GM19438 (cell line): ENCODE data around the gene OR2L8.

ENCODE experiments used
- ATAC-seq: cut with Tn5 transposase; IDR thresholded peaks from one replicate; pipeline ENCODE4 v1.9.1; 2021; ENCODE audit warnings: low read depth; ENCODE audit not compliant: unreplicated experiment

Gene OR2L8

GRCh38 chr1:247966532-247967204 lies 18.0 kb downstream of the OR2L8 start:
- peak; percentile 72 for ATAC-seq

DNA sequence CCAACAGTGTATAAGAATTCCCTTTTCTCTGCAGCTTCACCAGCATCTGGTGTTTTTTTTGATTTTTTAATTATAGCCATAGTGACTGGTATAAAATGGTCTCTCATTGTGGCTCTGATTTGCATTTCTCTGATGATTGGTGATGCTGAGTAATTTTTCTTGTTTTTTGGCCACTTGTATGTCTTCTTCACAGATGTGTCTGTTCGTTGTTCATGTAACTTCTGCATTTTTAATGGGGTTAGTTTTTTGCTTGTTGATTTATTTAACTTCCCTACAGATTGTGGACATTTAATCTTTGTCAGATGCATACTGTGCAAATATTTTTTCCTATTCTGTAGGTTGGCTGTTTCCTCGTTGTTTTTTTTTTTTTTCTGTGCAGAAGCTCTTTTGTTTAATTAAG lies 44.3 kb downstream of the OR2L8 start:
- ATAC-seq = no peak

DNA sequence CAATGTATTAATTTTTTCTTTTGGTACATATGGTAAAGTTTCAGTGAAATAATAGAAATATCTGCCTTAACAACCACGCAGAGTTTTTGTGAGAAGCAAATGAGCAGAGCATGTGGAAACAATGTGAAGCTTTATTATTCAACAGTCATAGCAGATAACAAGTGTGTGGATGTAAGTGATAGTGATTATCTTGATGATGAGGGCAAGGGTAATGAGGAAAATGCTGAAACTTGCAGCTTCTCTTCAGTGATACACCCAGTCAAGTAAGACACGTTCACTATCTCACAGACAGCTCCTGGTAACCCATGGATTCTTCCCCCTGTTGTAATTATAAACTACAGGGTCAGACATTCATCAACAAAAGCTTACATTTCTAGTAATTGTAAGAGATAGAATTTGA lies 50.2 kb downstream of the OR2L8 start:
- ATAC-seq = no peak
